ENCODE results near the gene TIMM21.

- TF ChIP-seq, protein P1, sequence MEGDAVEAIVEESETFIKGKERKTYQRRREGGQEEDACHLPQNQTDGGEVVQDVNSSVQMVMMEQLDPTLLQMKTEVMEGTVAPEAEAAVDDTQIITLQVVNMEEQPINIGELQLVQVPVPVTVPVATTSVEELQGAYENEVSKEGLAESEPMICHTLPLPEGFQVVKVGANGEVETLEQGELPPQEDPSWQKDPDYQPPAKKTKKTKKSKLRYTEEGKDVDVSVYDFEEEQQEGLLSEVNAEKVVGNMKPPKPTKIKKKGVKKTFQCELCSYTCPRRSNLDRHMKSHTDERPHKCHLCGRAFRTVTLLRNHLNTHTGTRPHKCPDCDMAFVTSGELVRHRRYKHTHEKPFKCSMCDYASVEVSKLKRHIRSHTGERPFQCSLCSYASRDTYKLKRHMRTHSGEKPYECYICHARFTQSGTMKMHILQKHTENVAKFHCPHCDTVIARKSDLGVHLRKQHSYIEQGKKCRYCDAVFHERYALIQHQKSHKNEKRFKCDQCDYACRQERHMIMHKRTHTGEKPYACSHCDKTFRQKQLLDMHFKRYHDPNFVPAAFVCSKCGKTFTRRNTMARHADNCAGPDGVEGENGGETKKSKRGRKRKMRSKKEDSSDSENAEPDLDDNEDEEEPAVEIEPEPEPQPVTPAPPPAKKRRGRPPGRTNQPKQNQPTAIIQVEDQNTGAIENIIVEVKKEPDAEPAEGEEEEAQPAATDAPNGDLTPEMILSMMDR (optimal IDR thresholded peaks at IDR 0.05 in 1 of 3, IDR thresholded peaks at IDR 0.05 in 1 of 3, conservative IDR thresholded peaks at IDR 0.05 in 1 of 3; ENCODE audit: extremely low read depth in 1 of 3, insufficient read depth in 2 of 3, low read length in 3 of 3): no peak
- TF ChIP-seq EZH2 (IDR thresholded peaks at IDR 0.05; ENCODE audit: low read length): no peak
Measured at GRCh38 chr18:74148543-74149070, 284 bp downstream of the TIMM21 start.
